Suppressor macrophage (primary cell): ENCODE results near the gene EPN1.
A peak's percentile ranks its signal among the peaks of the same experiment; 100 is the strongest.

Source experiments
- DNase-seq, 4 experiments: peaks; one replicate each; pipeline ENCODE4 v3.0.0-alpha.2; 2020 to 2022

Gene EPN1

GRCh38 chr19:55646889-55647731 is 27.9 kb upstream of the EPN1 start:
- no peak for DNase-seq

DNA sequence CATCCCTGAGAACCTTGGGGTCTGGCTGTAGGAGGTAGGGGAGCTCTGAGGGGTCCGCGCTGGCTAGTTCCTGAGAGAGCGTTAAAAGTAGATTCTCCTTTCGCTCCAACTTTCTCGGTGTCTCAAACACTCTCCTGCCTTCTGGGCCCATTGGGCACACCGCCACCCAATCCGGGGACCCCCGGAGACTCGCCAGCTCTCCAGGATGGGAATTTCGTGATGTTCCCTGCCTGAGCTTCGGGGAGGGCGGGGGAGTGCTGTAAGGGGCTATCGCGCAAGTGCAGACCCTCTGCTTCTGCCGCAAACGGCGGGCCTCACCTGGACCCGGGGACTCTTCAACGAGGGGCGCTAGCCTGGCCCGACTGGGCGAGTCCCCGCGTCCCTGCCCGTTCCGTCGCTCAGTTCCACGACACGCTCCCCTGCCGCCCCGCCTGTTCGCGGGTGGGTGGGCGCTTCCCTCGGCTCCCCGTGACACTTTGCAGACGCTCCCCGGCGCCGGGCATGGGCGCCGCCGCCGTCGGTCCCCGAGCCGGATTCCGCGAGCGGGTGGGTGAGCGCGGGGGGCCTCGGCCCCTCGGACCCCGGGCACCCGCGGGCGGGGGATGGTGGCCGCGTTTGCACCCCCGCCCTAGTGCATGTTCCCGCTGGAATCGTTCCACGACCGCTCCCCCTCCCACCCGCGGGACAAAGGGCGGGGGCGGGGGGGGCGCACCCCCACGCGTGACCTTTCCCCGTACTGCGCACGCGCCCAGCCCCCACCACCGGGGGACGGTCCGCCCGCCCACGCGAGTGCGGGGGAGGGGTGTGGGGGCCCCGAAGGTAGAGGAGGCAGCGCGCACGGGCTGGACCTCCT is 27.1 kb upstream of the EPN1 start, which contains the start of gene CCDC106:
TSS of gene CCDC106 (plus strand) at position 481 of the 853 bp plus-strand sequence. CDS start 835 bp downstream, outside the sequence.
- DNase-seq = peak; percentile 50 to 82 (median 66)

- peak in 1 of 4 experiments; percentile 25 for DNase-seq
Observed at GRCh38 chr19:55648585-55649267, 26.3 kb upstream of the EPN1 start.

DNA sequence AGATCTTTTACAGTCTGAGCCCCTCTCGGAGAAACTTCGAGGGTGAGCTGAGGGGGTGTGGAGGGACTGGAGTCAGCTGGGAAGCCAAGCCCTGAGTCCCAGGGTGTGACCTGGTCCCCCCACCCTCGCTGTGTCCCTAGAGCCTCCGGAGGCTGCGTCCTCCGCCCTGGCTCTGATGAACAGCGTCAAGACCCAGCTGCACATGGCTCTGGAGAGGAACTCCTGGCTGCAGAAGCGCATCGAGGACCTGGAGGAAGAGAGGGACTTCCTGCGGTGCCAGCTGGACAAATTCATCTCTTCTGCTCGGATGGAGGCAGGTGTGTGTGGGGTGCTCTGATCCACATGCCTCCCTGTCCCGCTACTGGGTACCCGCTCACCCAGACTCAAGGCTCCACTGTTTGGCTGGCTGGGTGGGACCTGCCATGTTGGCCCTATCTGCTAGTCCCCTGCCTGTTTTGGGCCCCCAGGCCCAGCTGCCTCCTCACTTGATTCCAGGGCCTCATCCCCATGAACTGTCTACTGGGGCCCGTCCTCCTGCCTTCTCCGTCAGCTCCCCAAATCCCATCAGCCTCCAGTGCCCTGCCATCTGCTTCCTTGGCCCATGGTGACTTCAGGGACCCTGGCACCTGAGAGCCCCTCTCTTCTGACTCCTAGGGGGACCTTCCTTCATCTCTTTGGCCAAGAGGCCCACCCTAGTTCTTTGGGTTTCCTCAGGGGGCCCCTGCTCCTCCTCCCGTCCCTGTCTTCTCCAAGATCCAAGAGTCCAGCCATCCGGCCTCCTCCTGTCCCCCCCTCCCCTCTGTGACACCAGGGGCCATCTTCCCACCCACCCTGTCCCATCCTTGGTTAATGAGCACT is 25.5 kb upstream of the EPN1 start:
- DNase-seq = no peak

- DNase-seq = no peak
Observed at GRCh38 chr19:55650126-55650557, 24.9 kb upstream of the EPN1 start.

GRCh38 chr19:55650602-55651230 is 24.3 kb upstream of the EPN1 start:
- DNase-seq = no peak

DNA sequence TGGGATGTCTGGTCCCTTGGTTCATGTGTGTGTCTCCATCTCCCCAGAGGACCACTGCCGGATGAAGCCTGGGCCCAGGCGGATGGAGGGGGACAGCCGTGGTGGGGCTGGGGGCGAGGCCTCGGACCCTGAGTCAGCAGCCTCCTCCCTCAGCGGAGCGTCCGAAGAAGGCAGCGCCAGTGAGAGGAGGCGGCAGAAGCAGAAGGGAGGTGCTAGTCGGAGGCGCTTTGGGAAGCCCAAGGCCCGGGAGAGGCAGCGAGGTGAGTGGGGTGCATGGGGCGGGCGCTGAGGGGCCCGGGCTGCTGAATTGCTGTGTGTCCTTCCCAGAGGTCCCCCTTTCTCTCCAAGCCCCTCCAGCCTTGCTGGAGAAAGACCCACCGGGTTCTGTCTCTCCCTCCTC is 23.8 kb upstream of the EPN1 start:
- no peak for DNase-seq

DNA sequence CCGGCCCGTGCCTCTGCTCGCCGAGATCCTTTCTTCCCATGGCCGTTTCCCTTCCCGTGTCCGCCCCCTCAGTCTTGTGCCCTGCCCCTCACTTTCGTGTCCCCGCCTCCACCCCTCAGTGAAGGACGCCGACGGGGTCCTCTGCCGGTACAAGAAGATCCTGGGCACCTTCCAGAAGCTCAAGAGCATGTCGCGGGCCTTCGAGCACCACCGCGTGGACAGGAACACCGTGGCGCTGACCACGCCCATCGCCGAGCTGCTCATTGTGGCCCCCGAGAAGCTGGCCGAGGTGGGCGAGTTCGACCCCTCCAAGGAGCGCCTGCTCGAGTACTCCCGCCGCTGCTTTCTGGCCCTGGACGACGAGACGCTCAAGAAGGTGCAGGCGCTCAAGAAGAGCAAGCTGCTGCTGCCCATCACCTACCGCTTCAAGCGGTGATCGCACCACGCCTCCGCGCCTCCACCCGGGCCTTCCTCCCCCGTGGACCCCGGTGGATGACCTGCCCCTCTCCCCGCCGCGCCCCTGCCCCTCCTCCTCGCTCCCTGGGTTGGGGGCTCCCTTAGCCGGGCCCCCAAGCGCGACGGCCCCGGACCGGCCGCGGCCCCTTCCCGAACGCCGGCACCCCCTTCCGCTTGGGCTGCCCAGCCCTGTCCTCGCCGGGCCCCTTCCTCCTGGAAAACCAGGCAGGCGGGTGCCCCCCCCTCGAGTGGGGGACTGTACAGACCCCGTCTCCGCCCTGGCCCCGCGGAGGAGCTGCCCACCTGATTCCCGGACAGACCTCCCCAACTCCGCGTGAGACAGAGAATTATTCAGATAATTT is 22.5 kb upstream of the EPN1 start:
- DNase-seq = no peak

DNA sequence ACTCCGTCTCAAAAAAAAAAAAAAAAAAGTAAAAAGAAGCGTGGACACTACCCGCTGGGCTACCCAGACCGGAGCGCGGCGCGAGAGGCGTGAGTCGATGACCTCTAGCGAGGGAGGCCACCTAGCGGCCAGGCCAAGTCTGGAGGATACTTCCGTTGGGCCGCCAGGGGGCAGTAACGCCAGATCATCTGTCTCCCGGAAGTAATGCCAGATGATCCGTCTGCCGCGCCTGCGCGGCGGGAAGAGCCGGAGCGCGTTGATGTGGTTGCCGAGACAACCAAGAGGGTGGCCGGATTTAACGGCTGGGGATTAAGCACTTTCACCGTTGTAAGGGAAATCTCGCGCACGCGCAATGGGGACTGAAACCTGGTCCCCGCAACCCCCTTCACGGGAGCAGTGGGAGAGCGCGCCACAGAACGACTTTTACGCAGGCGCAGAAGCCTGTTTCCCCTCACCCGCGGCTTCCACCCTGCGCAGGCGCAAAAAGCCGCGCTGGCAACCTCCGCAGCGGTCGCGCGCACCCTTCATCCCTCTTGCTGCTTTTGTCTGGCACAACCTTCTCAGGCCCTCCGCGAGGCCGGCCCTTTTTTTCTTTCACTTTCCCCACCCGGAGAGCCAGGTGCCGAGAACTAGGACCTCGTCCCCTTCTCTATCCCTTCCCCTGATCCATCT is 21.2 kb upstream of the EPN1 start:
- peak; percentile 99 for DNase-seq

GRCh38 chr19:55654323-55654867 is 20.6 kb upstream of the EPN1 start:
- DNase-seq = peak; percentile 100

GRCh38 chr19:55654868-55655647 is 20.0 kb upstream of the EPN1 start, which contains the start of gene U2AF2:
U2AF2 (plus strand) TSS chr19:55655035; CDS start chr19:55655105, 70 bp downstream.
- peak; percentile 95 to 98 (median 97) for DNase-seq

DNA sequence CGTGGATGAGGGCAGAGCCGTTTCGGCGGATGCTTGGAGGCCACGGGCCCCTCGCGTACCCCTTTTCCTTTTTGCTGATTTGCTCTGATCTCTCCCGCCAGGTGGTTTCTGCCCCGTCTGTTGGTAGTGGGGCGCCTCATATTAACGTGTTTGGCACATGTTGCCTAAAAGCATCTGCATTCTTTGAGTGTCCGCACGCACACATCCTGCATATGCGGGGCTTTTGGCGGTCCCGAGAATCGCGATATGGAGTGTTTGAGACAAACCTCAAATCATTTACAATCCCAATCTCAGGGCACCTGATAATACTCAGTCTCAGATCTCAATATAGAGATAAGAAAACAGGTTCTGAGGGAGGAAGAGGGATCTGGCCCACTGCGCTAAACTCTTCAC is 19.4 kb upstream of the EPN1 start:
- DNase-seq = no peak

GRCh38 chr19:55656552-55656951 is 18.5 kb upstream of the EPN1 start:
- no peak for DNase-seq

DNA sequence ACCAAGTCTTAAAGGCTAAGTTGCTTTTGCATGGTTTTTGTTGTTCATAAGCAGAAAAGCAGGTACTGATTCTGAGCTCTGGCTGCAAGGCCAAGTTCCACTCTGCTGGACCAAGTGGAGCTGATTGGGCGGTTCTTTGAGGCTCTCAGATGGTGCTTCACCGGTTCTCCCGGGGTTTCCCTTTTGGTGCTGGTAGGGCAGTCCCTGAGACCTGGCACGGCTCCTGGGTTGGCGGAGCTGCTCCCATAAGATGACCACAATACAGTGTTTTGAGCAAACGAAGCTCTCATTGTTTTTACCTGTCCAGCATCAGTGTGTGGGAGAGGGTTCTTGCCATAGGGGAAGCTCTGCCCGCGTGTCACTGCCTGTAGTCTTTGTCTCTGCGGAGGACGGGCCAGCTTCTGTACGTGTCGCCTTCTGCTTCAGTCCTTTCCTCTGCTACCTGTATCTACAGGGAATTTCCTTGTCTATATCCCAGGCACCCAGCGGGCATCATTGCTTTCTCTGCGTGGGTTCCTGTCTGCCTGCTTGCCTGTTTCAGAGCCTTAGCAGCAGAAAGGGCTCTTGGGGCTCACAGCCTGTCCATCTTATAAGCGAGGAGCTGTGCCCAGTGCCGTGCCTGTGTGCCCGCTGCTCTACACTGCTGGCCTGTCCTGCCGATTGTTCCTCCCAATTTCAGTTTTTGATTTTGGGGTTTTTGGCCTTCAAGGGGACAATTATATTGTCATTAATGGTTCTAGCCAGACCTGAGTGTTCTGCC is 17.9 kb upstream of the EPN1 start:
- no peak for DNase-seq

- DNase-seq = no peak
Observed at GRCh38 chr19:55658846-55659459, 16.1 kb upstream of the EPN1 start.

DNA sequence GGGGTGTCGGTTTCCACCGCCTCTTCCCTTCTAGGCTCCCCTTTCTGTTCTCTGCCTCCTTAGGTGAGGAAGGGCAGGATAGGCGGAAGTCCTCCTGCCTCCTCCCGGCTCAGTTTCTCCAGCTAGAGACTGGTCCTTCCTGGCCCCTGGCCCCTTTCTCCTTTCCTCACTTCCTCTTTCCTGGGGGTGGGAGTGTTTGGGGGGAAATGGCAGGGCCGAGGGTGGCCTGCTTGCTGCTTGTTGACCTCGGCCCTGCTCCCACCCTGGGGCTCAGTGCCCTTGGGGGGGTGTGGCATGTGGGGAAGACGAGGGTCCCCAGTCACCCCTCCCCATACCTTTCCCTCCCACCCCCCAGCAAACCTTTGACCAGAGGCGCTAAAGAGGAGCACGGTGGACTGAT is 15.2 kb upstream of the EPN1 start:
- no peak for DNase-seq

- no peak for DNase-seq
Observed at GRCh38 chr19:55660404-55660803, 14.6 kb upstream of the EPN1 start.
